Tibial nerve (tissue), 4 donors: ENCODE measurements around the gene CIB4.

Experiments
- CTCF ChIP-seq, 5 experiments: fragments of 200-600 bp in 3 of 5; fragments of 450-650 bp in 2 of 5; sonication (generic) in 3 of 5; IDR thresholded peaks; one replicate each; pipeline ENCODE4 v1.5.1; 2016 to 2019; ENCODE audit warnings: antibody characterized with exemption in 5 of 5, mild to moderate bottlenecking in 3 of 5, moderate library complexity in 2 of 5
- EP300 ChIP-seq, 2 donors: sonication (generic); formaldehyde crosslinking; IDR thresholded peaks; one replicate each; pipeline ENCODE4 v1.6.1; 2017; ENCODE audit warnings: antibody characterized with exemption in 2 of 2, mild to moderate bottlenecking in 1 of 2
- POLR2A ChIP-seq, 2 donors: fragments of 450-650 bp; IDR thresholded peaks; one replicate each; pipeline ENCODE4 v1.6.1; 2017; ENCODE audit warnings: antibody characterized with exemption in 2 of 2, mild to moderate bottlenecking in 2 of 2, moderate library complexity in 2 of 2

GRCh38 chr2:26687328-26687727, 46.2 kb upstream of the CIB4 start:
- TF ChIP-seq CTCF (IDR thresholded peaks at IDR 0.05) (no peak), POLR2A (IDR thresholded peaks at IDR 0.05) (no peak), EP300 (IDR thresholded peaks at IDR 0.05) (no peak)
